ENCODE data around the gene PPIP5K1.
"Not testable (repeated sequence)": the region's sequence is repeated elsewhere in the genome, so short reads cannot be mapped to it uniquely, and the experiment has no call there.

DNA sequence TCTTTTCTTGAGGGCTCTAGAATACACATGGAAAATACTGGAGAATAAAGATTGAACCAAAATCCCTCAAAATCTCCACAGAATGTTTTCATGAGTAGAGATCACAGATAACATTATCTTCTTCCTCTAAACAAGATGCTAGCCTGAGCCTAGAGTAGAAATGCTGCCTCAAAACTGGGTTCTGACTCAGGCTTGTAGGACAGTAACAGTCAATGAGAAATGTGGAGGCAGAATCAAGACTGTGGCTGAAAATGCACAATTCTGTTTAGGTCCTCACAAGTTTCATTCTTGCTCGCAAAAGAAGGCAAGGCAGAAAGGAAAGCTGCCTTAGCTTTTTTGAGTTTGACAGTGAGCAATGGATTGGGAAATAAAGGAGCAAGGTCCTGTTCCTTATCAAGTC, 15.4 kb downstream of the PPIP5K1 start:
- TF ChIP-seq, protein P1, sequence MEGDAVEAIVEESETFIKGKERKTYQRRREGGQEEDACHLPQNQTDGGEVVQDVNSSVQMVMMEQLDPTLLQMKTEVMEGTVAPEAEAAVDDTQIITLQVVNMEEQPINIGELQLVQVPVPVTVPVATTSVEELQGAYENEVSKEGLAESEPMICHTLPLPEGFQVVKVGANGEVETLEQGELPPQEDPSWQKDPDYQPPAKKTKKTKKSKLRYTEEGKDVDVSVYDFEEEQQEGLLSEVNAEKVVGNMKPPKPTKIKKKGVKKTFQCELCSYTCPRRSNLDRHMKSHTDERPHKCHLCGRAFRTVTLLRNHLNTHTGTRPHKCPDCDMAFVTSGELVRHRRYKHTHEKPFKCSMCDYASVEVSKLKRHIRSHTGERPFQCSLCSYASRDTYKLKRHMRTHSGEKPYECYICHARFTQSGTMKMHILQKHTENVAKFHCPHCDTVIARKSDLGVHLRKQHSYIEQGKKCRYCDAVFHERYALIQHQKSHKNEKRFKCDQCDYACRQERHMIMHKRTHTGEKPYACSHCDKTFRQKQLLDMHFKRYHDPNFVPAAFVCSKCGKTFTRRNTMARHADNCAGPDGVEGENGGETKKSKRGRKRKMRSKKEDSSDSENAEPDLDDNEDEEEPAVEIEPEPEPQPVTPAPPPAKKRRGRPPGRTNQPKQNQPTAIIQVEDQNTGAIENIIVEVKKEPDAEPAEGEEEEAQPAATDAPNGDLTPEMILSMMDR (conservative IDR thresholded peaks at IDR 0.05; ENCODE audit: low read length) = not testable (repeated sequence)
- TF ChIP-seq EZH2phosphoT487 (IDR thresholded peaks at IDR 0.05; ENCODE audit: borderline replicate concordance, low read depth, low read length) = not testable (repeated sequence)
